B cell (primary cell): ENCODE measurements around the gene RAD51B. TPM values are rescaled to one million over a fixed set of nuclear protein-coding genes. Genes with fewer than 3 reads are reported as not detected.

ENCODE experiments used
- ATAC-seq: fragments of 200-7000 bp; cut with Tn5 transposase; one replicate; pipeline ENCODE4 v1.10.0; 2021; ENCODE audit warnings: low read depth, mild to moderate bottlenecking, moderate number of reproducible peaks, moderate library complexity
- CTCF ChIA-PET: fragments of 350-600 bp; sonication (Branson Sonifier 250); formaldehyde crosslinking; loops from one replicate; lab custom pipeline; 2021; ENCODE audit warnings: antibody characterized with exemption, inconsistent platforms; lab: Charles Lee
- POLR2A ChIA-PET: fragments of 350-600 bp; sonication (Branson Sonifier 250); formaldehyde crosslinking; loops from one replicate; lab custom pipeline; 2021; ENCODE audit warnings: antibody characterized with exemption; lab: Charles Lee
- DNase-seq: peaks from one replicate; pipeline ENCODE4 v3.0.0; 2013
- H2AFZ ChIP-seq: 2 replicates; pipeline ENCODE4 v1.6.1; 2012; ENCODE audit warnings: mild to moderate bottlenecking, low read depth, low read length; ENCODE audit not compliant: insufficient read depth, poor library complexity, severe bottlenecking
- H3K27ac ChIP-seq, 2 donors: 1 replicate in 1 of 2; 2 replicates in 1 of 2; pipeline ENCODE4 v1.5.1; 2012 to 2013; ENCODE audit warnings: low read length in 2 of 2, mild to moderate bottlenecking in 2 of 2, moderate library complexity in 1 of 2
- H3K27me3 ChIP-seq, 4 experiments: fragments of 200-600 bp in 1 of 4; sonication (generic) in 1 of 4; replicated peaks in 1 of 4; 1 replicate in 2 of 4; 2 replicates in 2 of 4; pipeline versions ENCODE4 v1.6.1 to v1.7.0; 2013 to 2016; ENCODE audit warnings: low read length in 3 of 4, mild to moderate bottlenecking in 2 of 4, mixed read lengths in 1 of 4, moderate library complexity in 1 of 4; ENCODE audit not compliant: insufficient read depth in 4 of 4, control insufficient read depth in 3 of 4; ENCODE audit errors: control extremely low read depth in 1 of 4
- H3K36me3 ChIP-seq, 2 experiments: replicated peaks in 1 of 2; 1 replicate in 1 of 2; 2 replicates in 1 of 2; pipeline versions ENCODE4 v1.6.1 to v1.7.1; 2013; ENCODE audit warnings: low read length in 1 of 2; ENCODE audit not compliant: insufficient read depth in 2 of 2, control insufficient read depth in 1 of 2; ENCODE audit errors: control extremely low read depth in 1 of 2, extremely low read depth in 1 of 2
- H3K4me1 ChIP-seq, 2 donors: fragments of 200-600 bp in 1 of 2; sonication (generic) in 1 of 2; 1 replicate in 1 of 2; 2 replicates in 1 of 2; pipeline versions ENCODE4 v1.5.1 to v1.6.1; 2013 to 2017; ENCODE audit warnings: low read length in 2 of 2; ENCODE audit not compliant: control insufficient read depth in 2 of 2, insufficient read depth in 2 of 2
- H3K4me2 ChIP-seq: replicated peaks from 2 replicates; pipeline ENCODE3; 2012; ENCODE audit warnings: mild to moderate bottlenecking, low read depth, low read length; ENCODE audit not compliant: poor library complexity, severe bottlenecking
- H3K4me3 ChIP-seq, 5 experiments: fragments of 200-600 bp in 1 of 5; sonication (generic) in 1 of 5; 1 replicate in 3 of 5; 2 replicates in 2 of 5; pipeline versions ENCODE4 v1.5.1 to v1.7.0; 2011 to 2016; ENCODE audit warnings: low read length in 4 of 5, mild to moderate bottlenecking in 4 of 5, low read depth in 2 of 5, control low read depth in 1 of 5, moderate library complexity in 1 of 5; ENCODE audit not compliant: insufficient read depth in 1 of 5; ENCODE audit errors: control extremely low read depth in 1 of 5, extremely low read depth in 1 of 5
- H3K79me2 ChIP-seq: fragments of 200-600 bp; sonication (generic); one replicate; pipeline ENCODE4 v1.6.0; 2016; ENCODE audit warnings: low read length; ENCODE audit not compliant: control insufficient read depth, insufficient read depth
- H3K9ac ChIP-seq: fragments of 200-600 bp; sonication (generic); 2 replicates; pipeline ENCODE4 v1.6.1; 2017; ENCODE audit warnings: mild to moderate bottlenecking, low read length, moderate library complexity
- H3K9me3 ChIP-seq, 3 donors: one replicate each; pipeline versions ENCODE4 v1.6.1 to v1.7.1; 2013; ENCODE audit warnings: low read length in 2 of 3; ENCODE audit not compliant: control insufficient read depth in 2 of 3, insufficient read depth in 1 of 3; ENCODE audit errors: control extremely low read depth in 1 of 3
- H4K20me1 ChIP-seq: 2 replicates; pipeline ENCODE4 v1.6.0; 2012; ENCODE audit warnings: mild to moderate bottlenecking, low read length; ENCODE audit not compliant: insufficient read depth, control insufficient read depth, poor library complexity, severe bottlenecking
- H3K27ac Mint-ChIP-seq: one replicate; pipeline ENCODE4 v1.8.0; 2021; ENCODE audit warnings: mixed read lengths
- H3K27me3 Mint-ChIP-seq: one replicate; pipeline ENCODE4 v1.8.0; 2021; ENCODE audit warnings: mixed read lengths
- H3K4me1 Mint-ChIP-seq: one replicate; pipeline ENCODE4 v1.8.0; 2021; ENCODE audit warnings: mixed read lengths
- H3K4me3 Mint-ChIP-seq: one replicate; pipeline ENCODE4 v1.8.0; 2021; ENCODE audit warnings: mixed read lengths
- H3K9me3 Mint-ChIP-seq: one replicate; pipeline ENCODE4 v1.8.0; 2022; ENCODE audit warnings: mixed read lengths; ENCODE audit not compliant: insufficient read depth
- EZH2 ChIP-seq: IDR thresholded peaks from 2 replicates; pipeline ENCODE4 v1.6.1; 2012; ENCODE audit warnings: borderline replicate concordance, low read depth, mild to moderate bottlenecking, moderate library complexity, low read length; ENCODE audit not compliant: insufficient read depth, poor library complexity, severe bottlenecking
- WGBS: methylation state at CpG from one replicate; pipeline ENCODE4 v1.1.5; 2013; ENCODE audit warnings: missing lambda C conversion rate; ENCODE audit not compliant: insufficient coverage; 5-methylcytosine and 5-hydroxymethylcytosine counted together
- intact Hi-C: fragments of 100-400 bp; cut with micrococcal nuclease; formaldehyde crosslinking; loops from one replicate; pipeline ENCODE4 v1.10.0; 2022
- polyA plus RNA-seq: library from polyadenylated mRNA; depleted of rRNA; stranded (reverse); fragments of >200 nt; gene quantifications from 2 replicates; pipeline ENCODE4 v1.2.3, GENCODE V29; 2012
- total RNA-seq, 2 donors: library from RNA; stranded (reverse); fragments of 120-200 nt in 1 of 2; gene quantifications; 1 replicate in 1 of 2; 2 replicates in 1 of 2; pipeline versions ENCODE4 v1.2.3 to v1.2.4, GENCODE V29; 2013 to 2022
- TF ChIP-seq, protein P1 (sequence below): fragments of 200-600 bp; IDR thresholded peaks from one replicate; pipeline ENCODE4 v1.8.0; 2022; ENCODE audit warnings: antibody characterized with exemption, mild to moderate bottlenecking

Gene RAD51B
- total and polyA plus RNA-seq, 2 donors (not counting 1 experiment from before 2014, with no cell fraction given): 6.5 to 60.6 TPM

DNA sequence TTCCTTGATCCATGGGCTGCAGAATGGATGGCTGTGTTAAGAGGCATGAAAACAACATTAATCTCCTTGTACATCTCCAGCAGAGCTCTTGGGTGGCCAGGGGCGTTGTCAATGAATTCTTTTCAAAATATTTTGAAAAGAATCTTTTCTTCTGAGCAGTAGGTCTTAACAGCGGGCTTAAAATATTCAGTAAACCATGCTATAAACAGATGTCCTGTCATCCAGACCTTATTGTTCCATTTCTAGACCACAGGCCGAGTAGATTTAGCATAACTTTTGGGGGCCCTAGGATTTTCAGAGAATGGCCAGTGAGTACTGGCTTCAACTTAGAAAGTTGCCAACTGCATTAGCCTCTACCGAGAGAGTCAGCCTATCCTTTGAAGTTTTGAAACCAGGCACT lies 130.2 kb downstream of the RAD51B start:
- Histone ChIP-seq H2AFZ (no peak overlapping the region), H3K36me3 (no peaks in the 10 kb centered on the region), H3K4me2 (no peak overlapping the region), H3K4me3 (no peak overlapping the region), H3K79me2 (no peaks in the 10 kb centered on the region), H3K9ac (no peak overlapping the region), H3K27me3 (no peaks in the 10 kb centered on the region), H3K4me1 (no peaks in the 10 kb centered on the region), H4K20me1 (no peaks in the 10 kb centered on the region), H3K27ac (no peak overlapping the region), H3K9me3 (peaks cover 0 to 1% (median 0%) of the 10 kb centered on the region in 3 donors)
- intact Hi-C loops: loop anchor here (10.0 kb wide), 1 partner anchor 265 kb away; no protein-coding TSS in a partner anchor
- Mint-ChIP-seq H3K4me3 (no peak overlapping the region), H3K27ac (no peak overlapping the region), H3K27me3 (no peaks in the 10 kb centered on the region), H3K9me3 (no peaks in the 10 kb centered on the region), H3K4me1 (no peaks in the 10 kb centered on the region)
- CTCF ChIA-PET: no interaction called here
- no peak for DNase-seq
- 93% methylated on average over 3 of the region's 4 CpGs for WGBS
- no peak for TF ChIP-seq EZH2
- TF ChIP-seq, protein P1, sequence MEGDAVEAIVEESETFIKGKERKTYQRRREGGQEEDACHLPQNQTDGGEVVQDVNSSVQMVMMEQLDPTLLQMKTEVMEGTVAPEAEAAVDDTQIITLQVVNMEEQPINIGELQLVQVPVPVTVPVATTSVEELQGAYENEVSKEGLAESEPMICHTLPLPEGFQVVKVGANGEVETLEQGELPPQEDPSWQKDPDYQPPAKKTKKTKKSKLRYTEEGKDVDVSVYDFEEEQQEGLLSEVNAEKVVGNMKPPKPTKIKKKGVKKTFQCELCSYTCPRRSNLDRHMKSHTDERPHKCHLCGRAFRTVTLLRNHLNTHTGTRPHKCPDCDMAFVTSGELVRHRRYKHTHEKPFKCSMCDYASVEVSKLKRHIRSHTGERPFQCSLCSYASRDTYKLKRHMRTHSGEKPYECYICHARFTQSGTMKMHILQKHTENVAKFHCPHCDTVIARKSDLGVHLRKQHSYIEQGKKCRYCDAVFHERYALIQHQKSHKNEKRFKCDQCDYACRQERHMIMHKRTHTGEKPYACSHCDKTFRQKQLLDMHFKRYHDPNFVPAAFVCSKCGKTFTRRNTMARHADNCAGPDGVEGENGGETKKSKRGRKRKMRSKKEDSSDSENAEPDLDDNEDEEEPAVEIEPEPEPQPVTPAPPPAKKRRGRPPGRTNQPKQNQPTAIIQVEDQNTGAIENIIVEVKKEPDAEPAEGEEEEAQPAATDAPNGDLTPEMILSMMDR: no peak
- POLR2A ChIA-PET: no interaction called here
- ATAC-seq: no peak

DNA sequence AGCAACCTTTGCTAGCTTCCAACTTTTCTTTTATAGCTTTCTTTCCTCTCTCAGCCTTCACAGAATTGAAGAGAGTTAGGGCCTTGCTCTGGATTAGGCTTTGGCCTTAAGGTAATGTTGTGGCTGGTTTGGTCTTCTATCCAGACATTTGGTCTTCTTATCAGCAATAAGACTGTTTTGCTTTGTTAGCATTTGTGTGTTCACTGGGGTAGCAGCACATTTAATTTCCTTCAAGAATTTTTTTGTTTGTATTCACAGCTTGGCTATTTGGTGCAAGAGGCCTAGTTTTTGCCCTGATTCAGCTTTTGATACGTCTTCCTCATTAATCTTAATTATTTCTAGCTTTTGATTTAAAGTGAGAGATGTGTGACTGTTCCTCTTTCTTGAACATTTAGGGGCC lies 130.8 kb downstream of the RAD51B start:
- H3K9me3 Mint-ChIP-seq: no peaks in the 10 kb centered on the region
- no peaks in the 10 kb centered on the region for H3K4me1 ChIP-seq
- no peak for ATAC-seq
- H3K4me2 ChIP-seq: no peak overlapping the region
- WGBS: no CpG with 5 or more reads among the region's 1 CpG
- no peak for DNase-seq
- no peaks in the 10 kb centered on the region for H3K27me3 Mint-ChIP-seq
- H3K4me3 ChIP-seq: no peak overlapping the region
- ChIA-PET POLR2A (no interaction called here), CTCF (no interaction called here)
- peaks cover 0 to 1% (median 0%) of the 10 kb centered on the region in 3 donors for H3K9me3 ChIP-seq
- H3K4me1 Mint-ChIP-seq: no peaks in the 10 kb centered on the region
- H2AFZ ChIP-seq: no peak overlapping the region
- TF ChIP-seq EZH2: no peak
- TF ChIP-seq, protein P1: no peak
- H3K4me3 Mint-ChIP-seq: no peak overlapping the region
- H3K9ac ChIP-seq: no peak overlapping the region
- H3K27me3 ChIP-seq: no peaks in the 10 kb centered on the region
- no peak overlapping the region for H3K27ac Mint-ChIP-seq
- H4K20me1 ChIP-seq: no peaks in the 10 kb centered on the region
- no peaks in the 10 kb centered on the region for H3K36me3 ChIP-seq
- no peaks in the 10 kb centered on the region for H3K79me2 ChIP-seq
- intact Hi-C loops: no loop called here
- H3K27ac ChIP-seq: no peak overlapping the region
